GM12801 (cell line): ENCODE data around the gene ONECUT1.

ENCODE experiments used
- CTCF ChIP-seq: IDR thresholded peaks from one replicate; pipeline ENCODE4 v1.5.1; 2011; ENCODE audit warnings: control low read depth; ENCODE audit not compliant: insufficient read length; ENCODE audit errors: extremely low read depth

ONECUT1 gene

GRCh38 chr15:52783929-52784798, 6.0 kb downstream of the ONECUT1 start:
- no peak for TF ChIP-seq CTCF

- no peak for TF ChIP-seq CTCF
Observed at GRCh38 chr15:52783191-52783829, 6.8 kb downstream of the ONECUT1 start.

GRCh38 chr15:52782514-52782913, 7.6 kb downstream of the ONECUT1 start:
- no peak for TF ChIP-seq CTCF

- TF ChIP-seq CTCF, result peak; percentile 62
Observed at GRCh38 chr15:52780172-52780980, 9.8 kb downstream of the ONECUT1 start.

GRCh38 chr15:52778457-52778856, 11.7 kb downstream of the ONECUT1 start:
- no peak for TF ChIP-seq CTCF

GRCh38 chr15:52772766-52773165, 17.4 kb downstream of the ONECUT1 start:
- TF ChIP-seq CTCF, result no peak

GRCh38 chr15:52765785-52766184, 24.4 kb downstream of the ONECUT1 start:
- no peak for TF ChIP-seq CTCF
